HepG2 (cell line): Measurements from ENCODE around the gene HK2. TPM values are rescaled to one million over a fixed set of nuclear protein-coding genes. Genes with fewer than 3 reads are reported as not detected.
A peak's percentile ranks its signal among the peaks of the same experiment; 100 is the strongest.

ENCODE experiments used
- CBX1 ChIP-seq: IDR thresholded peaks from one replicate; pipeline ENCODE4 v1.6.1; 2016; ENCODE audit warnings: antibody characterized with exemption, low read depth
- CHD2 ChIP-seq: IDR thresholded peaks from 2 replicates; pipeline ENCODE4 v1.6.1; 2011; ENCODE audit warnings: low read depth, low read length, improper control_type of control experiment
- MAFF ChIP-seq: IDR thresholded peaks from 2 replicates; pipeline ENCODE4 v1.6.1; 2011; ENCODE audit warnings: low read depth, low read length, improper control_type of control experiment
- RARG ChIP-seq: sonication (generic); formaldehyde crosslinking; IDR thresholded peaks from 2 replicates; pipeline ENCODE4 v1.4.0; 2020; ENCODE audit warnings: low read depth, mild to moderate bottlenecking, missing genetic modification reagents
- RBFOX2 ChIP-seq: fragments of 200-400 bp; formaldehyde crosslinking; IDR thresholded peaks from 2 replicates; pipeline ENCODE4 v1.6.1; 2017; ENCODE audit warnings: low read depth, mild to moderate bottlenecking, low read length
- SKI ChIP-seq: fragments of 450-650 bp; IDR thresholded peaks from one replicate; pipeline ENCODE4 v1.6.1; 2018; ENCODE audit warnings: mild to moderate bottlenecking; ENCODE audit not compliant: partially characterized antibody
- TBP ChIP-seq: sonication (generic); formaldehyde crosslinking; IDR thresholded peaks from 2 replicates; pipeline ENCODE4 v1.5.0; 2020; ENCODE audit warnings: missing genetic modification reagents
- ZNF180 ChIP-seq: sonication (generic); formaldehyde crosslinking; IDR thresholded peaks from 2 replicates; pipeline ENCODE4 v1.4.0; 2020; ENCODE audit warnings: low read depth, missing genetic modification reagents, borderline replicate concordance
- ZNF34 ChIP-seq: sonication (generic); formaldehyde crosslinking; IDR thresholded peaks from 2 replicates; pipeline ENCODE4 v1.4.0; 2020; ENCODE audit warnings: mild to moderate bottlenecking, missing genetic modification reagents, borderline replicate concordance
- ZNF570 ChIP-seq: sonication (generic); formaldehyde crosslinking; IDR thresholded peaks from 2 replicates; pipeline ENCODE4 v1.4.0; 2020; ENCODE audit warnings: mild to moderate bottlenecking, missing genetic modification reagents, borderline replicate concordance
- ZNF75D ChIP-seq: sonication (generic); formaldehyde crosslinking; IDR thresholded peaks from 2 replicates; pipeline ENCODE4 v1.8.1; 2023; ENCODE audit warnings: missing genetic modification reagents, mild to moderate bottlenecking, borderline replicate concordance
- polyA plus RNA-seq, 8 experiments: library from polyadenylated mRNA; depleted of rRNA in 3 of 8; stranded (reverse) in 7 of 8; unstranded in 1 of 8; fragments of >200 nt; fragmentation: Illumina TruSeq in 4 of 8; extraction: Trizol in 4 of 8; gene quantifications; 2 replicates each; pipeline versions ENCODE4 v1.2.1 to v1.2.3, GENCODE V29; 2011 to 2016; ENCODE audit warnings: low read depth in 4 of 8, missing spikeins in 1 of 8, mixed read lengths in 1 of 8; ENCODE audit not compliant: insufficient read depth in 1 of 8
- total RNA-seq, 5 experiments: library from RNA; depleted of rRNA; stranded (reverse); fragments of >200 nt; fragmentation: Illumina TruSeq; extraction: Trizol; gene quantifications; 2 replicates each; pipeline ENCODE4 v1.2.3, GENCODE V29; 2016; ENCODE audit warnings: low read depth in 1 of 5
- TF ChIP-seq, protein P1 (sequence below): sonication (generic); formaldehyde crosslinking; IDR thresholded peaks from 2 replicates; pipeline ENCODE4 v1.4.0; 2020; ENCODE audit warnings: missing genetic modification reagents
- TF ChIP-seq, protein P2 (sequence below): sonication (generic); formaldehyde crosslinking; IDR thresholded peaks from 2 replicates; pipeline ENCODE4 v1.4.0; 2020; ENCODE audit warnings: missing genetic modification reagents, borderline replicate concordance
- TF ChIP-seq, protein P3 (sequence below): sonication (generic); formaldehyde crosslinking; IDR thresholded peaks from 2 replicates; pipeline ENCODE4 v1.4.0; 2020; ENCODE audit warnings: mild to moderate bottlenecking, missing genetic modification reagents, borderline replicate concordance
- TF ChIP-seq, protein P4 (sequence below): sonication (generic); formaldehyde crosslinking; IDR thresholded peaks from 2 replicates; pipeline ENCODE4 v1.8.0; 2022; ENCODE audit warnings: mild to moderate bottlenecking, missing genetic modification reagents, moderate library complexity

HK2 gene
- total and polyA plus RNA-seq, 2 of the 13 experiments (the other 11 are each of a cell fraction or from before 2014, with no cell fraction given): 13.2 to 101 TPM

DNA sequence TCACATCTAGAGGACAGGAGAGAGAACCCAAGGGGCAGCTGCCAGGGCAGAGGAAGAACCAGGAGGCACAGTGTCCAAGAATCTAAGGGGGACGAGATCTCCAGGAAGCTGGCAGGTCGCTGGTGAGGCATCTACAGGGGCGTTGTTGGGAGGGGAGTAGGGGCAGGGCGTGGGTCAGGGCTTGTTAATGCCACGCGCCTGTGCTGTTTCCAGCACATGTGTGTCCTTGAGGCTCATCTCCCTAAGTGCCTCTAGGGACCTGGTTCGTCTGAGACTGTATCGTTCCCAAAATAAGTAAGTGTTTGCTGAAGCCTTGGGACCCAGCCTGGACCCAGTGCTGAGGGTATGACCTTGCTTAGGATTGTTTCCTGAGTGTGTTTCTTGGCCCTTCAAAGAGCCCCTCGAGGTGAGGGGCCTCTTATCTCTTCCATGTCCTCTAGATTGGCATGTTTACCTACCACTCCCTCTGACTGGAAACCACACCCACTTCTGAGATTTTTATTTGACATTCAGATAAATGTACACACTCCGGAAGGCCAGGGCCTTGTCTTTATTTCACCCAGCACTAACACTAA lies 22.2 kb downstream of the HK2 start (continued):
- no peak for TF ChIP-seq RARG
- TF ChIP-seq, protein P1, sequence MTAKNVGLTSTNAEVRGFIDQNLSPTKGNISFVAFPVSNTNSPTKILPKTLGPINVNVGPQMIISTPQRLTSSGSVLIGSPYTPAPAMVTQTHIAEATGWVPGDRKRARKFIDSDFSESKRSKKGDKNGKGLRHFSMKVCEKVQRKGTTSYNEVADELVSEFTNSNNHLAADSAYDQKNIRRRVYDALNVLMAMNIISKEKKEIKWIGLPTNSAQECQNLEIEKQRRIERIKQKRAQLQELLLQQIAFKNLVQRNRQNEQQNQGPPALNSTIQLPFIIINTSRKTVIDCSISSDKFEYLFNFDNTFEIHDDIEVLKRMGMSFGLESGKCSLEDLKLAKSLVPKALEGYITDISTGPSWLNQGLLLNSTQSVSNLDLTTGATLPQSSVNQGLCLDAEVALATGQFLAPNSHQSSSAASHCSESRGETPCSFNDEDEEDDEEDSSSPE: no peak
- no peak for TF ChIP-seq MAFF
- TF ChIP-seq, protein P2, sequence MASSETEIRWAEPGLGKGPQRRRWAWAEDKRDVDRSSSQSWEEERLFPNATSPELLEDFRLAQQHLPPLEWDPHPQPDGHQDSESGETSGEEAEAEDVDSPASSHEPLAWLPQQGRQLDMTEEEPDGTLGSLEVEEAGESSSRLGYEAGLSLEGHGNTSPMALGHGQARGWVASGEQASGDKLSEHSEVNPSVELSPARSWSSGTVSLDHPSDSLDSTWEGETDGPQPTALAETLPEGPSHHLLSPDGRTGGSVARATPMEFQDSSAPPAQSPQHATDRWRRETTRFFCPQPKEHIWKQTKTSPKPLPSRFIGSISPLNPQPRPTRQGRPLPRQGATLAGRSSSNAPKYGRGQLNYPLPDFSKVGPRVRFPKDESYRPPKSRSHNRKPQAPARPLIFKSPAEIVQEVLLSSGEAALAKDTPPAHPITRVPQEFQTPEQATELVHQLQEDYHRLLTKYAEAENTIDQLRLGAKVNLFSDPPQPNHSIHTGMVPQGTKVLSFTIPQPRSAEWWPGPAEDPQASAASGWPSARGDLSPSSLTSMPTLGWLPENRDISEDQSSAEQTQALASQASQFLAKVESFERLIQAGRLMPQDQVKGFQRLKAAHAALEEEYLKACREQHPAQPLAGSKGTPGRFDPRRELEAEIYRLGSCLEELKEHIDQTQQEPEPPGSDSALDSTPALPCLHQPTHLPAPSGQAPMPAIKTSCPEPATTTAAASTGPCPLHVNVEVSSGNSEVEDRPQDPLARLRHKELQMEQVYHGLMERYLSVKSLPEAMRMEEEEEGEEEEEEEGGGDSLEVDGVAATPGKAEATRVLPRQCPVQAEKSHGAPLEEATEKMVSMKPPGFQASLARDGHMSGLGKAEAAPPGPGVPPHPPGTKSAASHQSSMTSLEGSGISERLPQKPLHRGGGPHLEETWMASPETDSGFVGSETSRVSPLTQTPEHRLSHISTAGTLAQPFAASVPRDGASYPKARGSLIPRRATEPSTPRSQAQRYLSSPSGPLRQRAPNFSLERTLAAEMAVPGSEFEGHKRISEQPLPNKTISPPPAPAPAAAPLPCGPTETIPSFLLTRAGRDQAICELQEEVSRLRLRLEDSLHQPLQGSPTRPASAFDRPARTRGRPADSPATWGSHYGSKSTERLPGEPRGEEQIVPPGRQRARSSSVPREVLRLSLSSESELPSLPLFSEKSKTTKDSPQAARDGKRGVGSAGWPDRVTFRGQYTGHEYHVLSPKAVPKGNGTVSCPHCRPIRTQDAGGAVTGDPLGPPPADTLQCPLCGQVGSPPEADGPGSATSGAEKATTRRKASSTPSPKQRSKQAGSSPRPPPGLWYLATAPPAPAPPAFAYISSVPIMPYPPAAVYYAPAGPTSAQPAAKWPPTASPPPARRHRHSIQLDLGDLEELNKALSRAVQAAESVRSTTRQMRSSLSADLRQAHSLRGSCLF: no peak; the same call in 1 of the 2 replicates
- no peak for TF ChIP-seq ZNF34 (CRISPR knock-in tag)
- no peak for TF ChIP-seq CBX1
- TF ChIP-seq RBFOX2: no peak
- no peak for TF ChIP-seq TBP
- TF ChIP-seq, protein P3, sequence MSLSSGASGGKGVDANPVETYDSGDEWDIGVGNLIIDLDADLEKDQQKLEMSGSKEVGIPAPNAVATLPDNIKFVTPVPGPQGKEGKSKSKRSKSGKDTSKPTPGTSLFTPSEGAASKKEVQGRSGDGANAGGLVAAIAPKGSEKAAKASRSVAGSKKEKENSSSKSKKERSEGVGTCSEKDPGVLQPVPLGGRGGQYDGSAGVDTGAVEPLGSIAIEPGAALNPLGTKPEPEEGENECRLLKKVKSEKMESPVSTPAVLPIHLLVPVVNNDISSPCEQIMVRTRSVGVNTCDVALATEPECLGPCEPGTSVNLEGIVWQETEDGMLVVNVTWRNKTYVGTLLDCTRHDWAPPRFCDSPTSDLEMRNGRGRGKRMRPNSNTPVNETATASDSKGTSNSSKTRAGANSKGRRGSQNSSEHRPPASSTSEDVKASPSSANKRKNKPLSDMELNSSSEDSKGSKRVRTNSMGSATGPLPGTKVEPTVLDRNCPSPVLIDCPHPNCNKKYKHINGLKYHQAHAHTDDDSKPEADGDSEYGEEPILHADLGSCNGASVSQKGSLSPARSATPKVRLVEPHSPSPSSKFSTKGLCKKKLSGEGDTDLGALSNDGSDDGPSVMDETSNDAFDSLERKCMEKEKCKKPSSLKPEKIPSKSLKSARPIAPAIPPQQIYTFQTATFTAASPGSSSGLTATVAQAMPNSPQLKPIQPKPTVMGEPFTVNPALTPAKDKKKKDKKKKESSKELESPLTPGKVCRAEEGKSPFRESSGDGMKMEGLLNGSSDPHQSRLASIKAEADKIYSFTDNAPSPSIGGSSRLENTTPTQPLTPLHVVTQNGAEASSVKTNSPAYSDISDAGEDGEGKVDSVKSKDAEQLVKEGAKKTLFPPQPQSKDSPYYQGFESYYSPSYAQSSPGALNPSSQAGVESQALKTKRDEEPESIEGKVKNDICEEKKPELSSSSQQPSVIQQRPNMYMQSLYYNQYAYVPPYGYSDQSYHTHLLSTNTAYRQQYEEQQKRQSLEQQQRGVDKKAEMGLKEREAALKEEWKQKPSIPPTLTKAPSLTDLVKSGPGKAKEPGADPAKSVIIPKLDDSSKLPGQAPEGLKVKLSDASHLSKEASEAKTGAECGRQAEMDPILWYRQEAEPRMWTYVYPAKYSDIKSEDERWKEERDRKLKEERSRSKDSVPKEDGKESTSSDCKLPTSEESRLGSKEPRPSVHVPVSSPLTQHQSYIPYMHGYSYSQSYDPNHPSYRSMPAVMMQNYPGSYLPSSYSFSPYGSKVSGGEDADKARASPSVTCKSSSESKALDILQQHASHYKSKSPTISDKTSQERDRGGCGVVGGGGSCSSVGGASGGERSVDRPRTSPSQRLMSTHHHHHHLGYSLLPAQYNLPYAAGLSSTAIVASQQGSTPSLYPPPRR (CRISPR knock-in tag): peak; percentile 92
- TF ChIP-seq, protein P4, sequence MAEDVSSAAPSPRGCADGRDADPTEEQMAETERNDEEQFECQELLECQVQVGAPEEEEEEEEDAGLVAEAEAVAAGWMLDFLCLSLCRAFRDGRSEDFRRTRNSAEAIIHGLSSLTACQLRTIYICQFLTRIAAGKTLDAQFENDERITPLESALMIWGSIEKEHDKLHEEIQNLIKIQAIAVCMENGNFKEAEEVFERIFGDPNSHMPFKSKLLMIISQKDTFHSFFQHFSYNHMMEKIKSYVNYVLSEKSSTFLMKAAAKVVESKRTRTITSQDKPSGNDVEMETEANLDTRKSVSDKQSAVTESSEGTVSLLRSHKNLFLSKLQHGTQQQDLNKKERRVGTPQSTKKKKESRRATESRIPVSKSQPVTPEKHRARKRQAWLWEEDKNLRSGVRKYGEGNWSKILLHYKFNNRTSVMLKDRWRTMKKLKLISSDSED (CRISPR knock-in tag): no peak
- TF ChIP-seq ZNF570 (CRISPR knock-in tag): no peak
- TF ChIP-seq ZNF75D (CRISPR knock-in tag): no peak
- TF ChIP-seq SKI: no peak
- TF ChIP-seq CHD2: no peak
- TF ChIP-seq ZNF180 (CRISPR knock-in tag): no peak
